Measurements from ENCODE around the gene SHD. TPM values are rescaled to one million over a fixed set of nuclear protein-coding genes. Genes with fewer than 3 reads are reported as not detected.
"Not testable (repeated sequence)": the region's sequence is repeated elsewhere in the genome, so short reads cannot be mapped to it uniquely, and the experiment has no call there.

SHD gene
- total and polyA plus RNA-seq, 11 donors = 0.52 TPM; not detected in 10

GRCh38 chr19:4328243-4328990, 49.4 kb downstream of the SHD start:
- no peaks in the 10 kb centered on the region for H3K36me3 ChIP-seq
- intact Hi-C loops (cut with DNase I) = loop anchor here in 2 of 10 donors (5.0 to 10.0 kb wide), 2 partner anchors 64 to 74 kb away; partner anchors contain the start of genes CHAF1A (in 1 of the 2) and SH3GL1 (in 1 of the 2)
- peak overlapping the region in 11 of 12 donors; percentile 13 to 62 (median 53) for H3K4me3 ChIP-seq
- no peaks in the 10 kb centered on the region for H3K9me3 ChIP-seq
- peaks cover 0 to 5% (median 0%) of the 10 kb centered on the region in 9 donors for H3K27me3 ChIP-seq
- ATAC-seq = peak; percentile 94 to 96 (median 96)
- peak; percentile 89 to 98 (median 95) for DNase-seq
- H3K27ac ChIP-seq = peak overlapping the region in 1 of 12 donors; percentile 31
- H3K4me1 ChIP-seq = peaks cover 0 to 24% (median 16%) of the 10 kb centered on the region in 12 donors
- peak in 1 of 2 donors; percentile 36 for TF ChIP-seq POLR2A (IDR thresholded peaks at IDR 0.05)
- no peak for TF ChIP-seq CTCF (IDR thresholded peaks at IDR 0.05)
- WGBS, 4 donors = 1 to 3% (median 2%) methylated on average over 39 to 49 of the region's 49 CpGs

- intact Hi-C loops (cut with DNase I) = loop anchor here in 2 of 10 donors (5.0 to 10.0 kb wide), 2 partner anchors 64 to 73 kb away; partner anchors contain the start of genes CHAF1A (in 1 of the 2) and SH3GL1 (in 1 of the 2)
- not testable (repeated sequence) for DNase-seq, H3K27me3 ChIP-seq, ATAC-seq, H3K36me3 ChIP-seq, H3K9me3 ChIP-seq
- WGBS, 4 donors = 41 to 54% (median 47%) methylated on average over 35 of the region's 35 CpGs
- Histone ChIP-seq H3K4me1 (peaks cover 0 to 24% (median 16%) of the 10 kb centered on the region in 12 donors), H3K4me3 (peak overlapping the region in 11 of 12 donors; percentile 13 to 61 (median 48)), H3K27ac (peak overlapping the region in 1 of 12 donors; percentile 31)
These were observed 50.1 kb downstream of the SHD start for GRCh38 chr19:4328991-4329681.

- no peak for DNase-seq
These were observed 50.8 kb downstream of the SHD start for GRCh38 chr19:4329858-4330257.

More at GRCh38 chr19:4329858-4330257, 50.8 kb downstream of the SHD start:
- ATAC-seq = no peak
- H3K27ac ChIP-seq = no peak overlapping the region
- H3K27me3 ChIP-seq = peaks cover 0 to 5% (median 0%) of the 10 kb centered on the region in 9 donors
- no peak overlapping the region for H3K4me3 ChIP-seq
- H3K9me3 ChIP-seq = no peaks in the 10 kb centered on the region
- intact Hi-C loops (cut with DNase I) = loop anchor here in 2 of 10 donors (5.0 to 10.0 kb wide), 2 partner anchors 65 to 72 kb away; partner anchors contain the start of genes CHAF1A (in 1 of the 2) and SH3GL1 (in 1 of the 2)
- no peaks in the 10 kb centered on the region for H3K36me3 ChIP-seq
- WGBS, 4 donors = 95 to 98% (median 96%) methylated on average over 19 of the region's 19 CpGs
- TF ChIP-seq POLR2A (IDR thresholded peaks at IDR 0.05) (no peak), CTCF (IDR thresholded peaks at IDR 0.05) (no peak)
- H3K4me1 ChIP-seq = peaks cover 0 to 24% (median 16%) of the 10 kb centered on the region in 12 donors
